K562 (cell line): ENCODE data around the gene ANKLE1. TPM values are rescaled to one million over a fixed set of nuclear protein-coding genes. Genes with fewer than 3 reads are reported as not detected.

Source experiments
- BRD9 ChIP-seq: fragments of 450-650 bp; IDR thresholded peaks from 2 replicates; pipeline ENCODE4 v1.6.1; 2018; ENCODE audit warnings: low read depth; ENCODE audit not compliant: partially characterized antibody
- CBFA2T3 ChIP-seq: fragments of 450-650 bp; IDR thresholded peaks from 2 replicates; pipeline ENCODE4 v1.6.1; 2017
- CREB1 ChIP-seq, 2 experiments: sonication (generic) in 1 of 2; formaldehyde crosslinking in 1 of 2; IDR thresholded peaks; 2 replicates each; pipeline versions ENCODE4 v1.6.1 to v1.8.0; 2012 to 2022; ENCODE audit warnings: inconsistent platforms in 1 of 2, mild to moderate bottlenecking in 1 of 2, missing genetic modification reagents in 1 of 2, moderate library complexity in 1 of 2
- DNMT1 ChIP-seq: fragments of 450-650 bp; IDR thresholded peaks from 2 replicates; pipeline ENCODE4 v1.6.1; 2016; ENCODE audit warnings: antibody characterized with exemption, mild to moderate bottlenecking
- E2F8 ChIP-seq: fragments of 450-650 bp; IDR thresholded peaks from 2 replicates; pipeline ENCODE4 v1.7.1; 2018; ENCODE audit warnings: mild to moderate bottlenecking, low read depth; ENCODE audit not compliant: partially characterized antibody
- FOSL1 ChIP-seq: fragments of 200-800 bp; sonication (Bioruptor generic); conservative IDR thresholded peaks from 2 replicates; pipeline ENCODE4 v1.6.1; 2016; ENCODE audit warnings: missing genetic modification characterization, missing compliant biosample characterization
- FOXM1 ChIP-seq, 2 experiments: fragments of 450-650 bp in 1 of 2; sonication (generic) in 1 of 2; formaldehyde crosslinking in 1 of 2; IDR thresholded peaks; 2 replicates each; pipeline versions ENCODE4 v1.6.1 to v1.9.0; 2017 to 2022; ENCODE audit warnings: low read depth in 2 of 2, mild to moderate bottlenecking in 2 of 2, missing genetic modification reagents in 1 of 2, moderate library complexity in 1 of 2
- GTF2A2 ChIP-seq: IDR thresholded peaks from 2 replicates; pipeline ENCODE4 v1.6.1; 2016; ENCODE audit warnings: mild to moderate bottlenecking, missing genetic modification characterization, missing compliant biosample characterization
- HMGXB4 ChIP-seq: sonication (generic); formaldehyde crosslinking; IDR thresholded peaks from 2 replicates; pipeline ENCODE4 v1.8.1; 2023; ENCODE audit warnings: mild to moderate bottlenecking, missing genetic modification reagents
- NELFE ChIP-seq: IDR thresholded peaks from 2 replicates; pipeline ENCODE4 v1.6.1; 2011; ENCODE audit warnings: mild to moderate bottlenecking; ENCODE audit not compliant: insufficient read depth, insufficient read length
- PHF20 ChIP-seq: fragments of 450-650 bp; IDR thresholded peaks from 2 replicates; pipeline ENCODE4 v1.6.1; 2018; ENCODE audit not compliant: partially characterized antibody
- POLR2AphosphoS5 ChIP-seq: IDR thresholded peaks from 2 replicates; pipeline ENCODE4 v1.6.1; 2011; ENCODE audit warnings: mild to moderate bottlenecking, low read depth, low read length, moderate library complexity; ENCODE audit not compliant: control insufficient read depth, insufficient read depth
- PTBP1 ChIP-seq: fragments of 200-400 bp; formaldehyde crosslinking; IDR thresholded peaks from 2 replicates; pipeline ENCODE4 v1.6.1; 2017; ENCODE audit warnings: low read depth, low read length
- TGIF2 ChIP-seq: sonication (generic); formaldehyde crosslinking; IDR thresholded peaks from 2 replicates; pipeline ENCODE4 v1.8.1; 2022; ENCODE audit warnings: mild to moderate bottlenecking, missing genetic modification reagents, moderate library complexity
- ZBTB12 ChIP-seq: fragments of 250-450 bp; sonication (Bioruptor Pico); IDR thresholded peaks from 2 replicates; pipeline ENCODE4 v1.4.0; 2020
- ZBTB33 ChIP-seq: sonication (generic); formaldehyde crosslinking; IDR thresholded peaks from 2 replicates; pipeline ENCODE4 v1.8.1; 2023; ENCODE audit warnings: mild to moderate bottlenecking, missing genetic modification reagents
- ZNF23 ChIP-seq: fragments of 250-450 bp; sonication (Bioruptor Pico); IDR thresholded peaks from 2 replicates; pipeline ENCODE4 v1.4.0; 2020; ENCODE audit warnings: mild to moderate bottlenecking
- ZNF280A ChIP-seq: fragments of 450-650 bp; IDR thresholded peaks from 2 replicates; pipeline ENCODE4 v1.6.1; 2018; ENCODE audit warnings: mild to moderate bottlenecking, low read depth; ENCODE audit not compliant: partially characterized antibody
- polyA plus RNA-seq, 8 experiments: library from polyadenylated mRNA; depleted of rRNA in 4 of 8; stranded (reverse) in 5 of 8; unstranded in 3 of 8; fragments of >200 nt; fragmentation: Nextera tagmentation in 2 of 8; fragmentation: Illumina TruSeq in 1 of 8; extraction: Ambion mirVana in 2 of 8; extraction: Trizol in 1 of 8; gene quantifications; 2 replicates each; pipeline versions ENCODE4 v1.2.1 to v1.2.3, GENCODE V29; 2011 to 2014; ENCODE audit warnings: inconsistent platforms in 1 of 8, missing spikeins in 1 of 8
- total RNA-seq, 7 experiments: library from RNA; depleted of rRNA in 6 of 7; stranded (reverse); fragments of >200 nt in 6 of 7; fragmentation: Illumina TruSeq in 2 of 7; extraction: Trizol in 2 of 7; gene quantifications; 2 replicates each; pipeline versions ENCODE4 v1.2.1 to v1.2.3, GENCODE V29; 2011 to 2021; ENCODE audit warnings: low replicate concordance in 1 of 7

ANKLE1 gene
- total and polyA plus RNA-seq, 9 of the 15 experiments (the other 6 are each of a cell fraction or from before 2014, with no cell fraction given), result 0.63 to 9.2 (median 2.9) TPM

GRCh38 chr19:17309198-17309964 is 27.7 kb downstream of the ANKLE1 start, which contains the start of gene DDA1 (continued):
- TF ChIP-seq E2F8, result peak; percentile 58
- no peak for TF ChIP-seq HMGXB4 (CRISPR knock-in tag)
- TF ChIP-seq ZBTB12, result no peak; the same call in 1 of the 2 replicates
- TF ChIP-seq ZNF23, result no peak
- no peak for TF ChIP-seq NELFE
- no peak for TF ChIP-seq DNMT1
- no peak for TF ChIP-seq FOXM1 (IDR thresholded peaks at IDR 0.05; ENCODE audit: low read depth)
- no peak for TF ChIP-seq FOXM1 (CRISPR knock-in tag; IDR thresholded peaks at IDR 0.05; ENCODE audit: low read depth)
- TF ChIP-seq ZNF280A, result no peak
- TF ChIP-seq POLR2AphosphoS5, result no peak
- no peak for TF ChIP-seq FOSL1 (tag)
- TF ChIP-seq GTF2A2 (tag), result no peak
- TF ChIP-seq CBFA2T3, result no peak
- no peak for TF ChIP-seq BRD9
- no peak for TF ChIP-seq PHF20
- TF ChIP-seq ZBTB33, result no peak
- 0 out of 2 replicates have a peak, but pooled peaks have one; percentile 53 for TF ChIP-seq CREB1 (IDR thresholded peaks at IDR 0.05)
- peak; percentile 77 for TF ChIP-seq CREB1 (CRISPR knock-in tag; IDR thresholded peaks at IDR 0.05)
- no peak for TF ChIP-seq PTBP1
- TF ChIP-seq TGIF2 (CRISPR knock-in tag), result no peak
